HEK293 (cell line): Measurements from ENCODE around the gene GATAD2A.
A peak's percentile ranks its signal among the peaks of the same experiment; 100 is the strongest.

Experiments
- CTCF ChIA-PET: fragments of 350-600 bp; formaldehyde crosslinking; extraction: SDS; loops from one replicate; lab custom pipeline; 2021; ENCODE audit warnings: antibody characterized with exemption; lab: Yijun Ruan, JAX
- POLR2A ChIA-PET: fragments of 300-600 bp; formaldehyde crosslinking; extraction: SDS; loops from one replicate; lab custom pipeline; 2020; ENCODE audit warnings: antibody characterized with exemption, inconsistent platforms; lab: Yijun Ruan, JAX
- H3K27ac ChIP-seq: fragments of 200-500 bp; sonication (Bioruptor generic); 2 replicates; pipeline ENCODE4 v1.5.1; 2014; ENCODE audit warnings: low read depth, low read length, control low read depth, inconsistent platforms; ENCODE audit errors: extremely low read depth
- H3K36me3 ChIP-seq, 2 experiments: fragments of 200-500 bp in 1 of 2; sonication (Bioruptor generic) in 1 of 2; 1 replicate in 1 of 2; 2 replicates in 1 of 2; pipeline ENCODE4 v1.5.1; 2014 to 2017; ENCODE audit warnings: inconsistent platforms in 2 of 2, low read length in 2 of 2; ENCODE audit not compliant: control insufficient read depth in 2 of 2, insufficient read depth in 1 of 2
- H3K4me1 ChIP-seq: fragments of 200-500 bp; sonication (Bioruptor generic); 2 replicates; pipeline ENCODE4 v1.5.1; 2014; ENCODE audit warnings: mild to moderate bottlenecking, low read length, inconsistent platforms; ENCODE audit not compliant: control insufficient read depth, insufficient read depth
- H3K4me3 ChIP-seq: 2 replicates; pipeline ENCODE4 v1.5.1; 2011; ENCODE audit warnings: low read depth, mild to moderate bottlenecking, control low read depth, low read length, moderate library complexity
- H3K9me3 ChIP-seq: fragments of 200-500 bp; sonication (Bioruptor generic); 2 replicates; pipeline ENCODE4 v1.5.1; 2014; ENCODE audit warnings: low read depth, low read length, inconsistent platforms; ENCODE audit not compliant: control insufficient read depth, insufficient read depth
- AEBP2 ChIP-seq: fragments of 450-650 bp; formaldehyde crosslinking; IDR thresholded peaks from 2 replicates; pipeline ENCODE4 v1.5.1; 2016; ENCODE audit warnings: missing biosample characterization, missing genetic modification characterization, borderline replicate concordance
- EGR2 ChIP-seq: fragments of 450-650 bp; formaldehyde crosslinking; IDR thresholded peaks from 2 replicates; pipeline ENCODE4 v1.5.1; 2016; ENCODE audit warnings: low read depth, missing biosample characterization, missing genetic modification characterization
- HOXA7 ChIP-seq: sonication (generic); formaldehyde crosslinking; IDR thresholded peaks from 2 replicates; pipeline ENCODE4 v1.8.1; 2022; ENCODE audit warnings: missing genetic modification reagents, borderline replicate concordance
- HOXD13 ChIP-seq: sonication (generic); formaldehyde crosslinking; IDR thresholded peaks from 2 replicates; pipeline ENCODE4 v1.8.0; 2022; ENCODE audit warnings: missing genetic modification reagents, borderline replicate concordance
- KLF8 ChIP-seq: fragments of 450-650 bp; formaldehyde crosslinking; IDR thresholded peaks from 2 replicates; pipeline ENCODE4 v1.5.1; 2016; ENCODE audit warnings: missing biosample characterization, missing genetic modification characterization
- ZBTB48 ChIP-seq: fragments of 450-650 bp; formaldehyde crosslinking; IDR thresholded peaks from 2 replicates; pipeline ENCODE4 v1.5.1; 2016; ENCODE audit warnings: missing biosample characterization, missing genetic modification characterization
- ZNF221 ChIP-seq: fragments of 450-650 bp; formaldehyde crosslinking; IDR thresholded peaks from 2 replicates; pipeline ENCODE4 v1.5.1; 2017; ENCODE audit warnings: missing biosample characterization, missing genetic modification characterization, borderline replicate concordance
- ZNF248 ChIP-seq: fragments of 450-650 bp; formaldehyde crosslinking; IDR thresholded peaks from 2 replicates; pipeline ENCODE4 v1.5.1; 2017; ENCODE audit warnings: missing biosample characterization, missing genetic modification characterization
- ZNF274 ChIP-seq, 2 experiments: fragments of 200-500 bp in 1 of 2; fragments of 450-650 bp in 1 of 2; sonication (Bioruptor generic) in 1 of 2; formaldehyde crosslinking in 1 of 2; IDR thresholded peaks; 2 replicates each; pipeline versions ENCODE4 v1.5.1 to v1.6.1; 2014 to 2016; ENCODE audit warnings: borderline replicate concordance in 1 of 2, inconsistent platforms in 1 of 2, low read length in 1 of 2, missing biosample characterization in 1 of 2, missing genetic modification characterization in 1 of 2
- ZNF391 ChIP-seq: fragments of 450-650 bp; formaldehyde crosslinking; IDR thresholded peaks from 2 replicates; pipeline ENCODE4 v1.5.1; 2016; ENCODE audit warnings: low read depth, missing biosample characterization, missing genetic modification characterization, borderline replicate concordance
- ZNF404 ChIP-seq: fragments of 450-650 bp; formaldehyde crosslinking; IDR thresholded peaks from 2 replicates; pipeline ENCODE4 v1.5.1; 2017; ENCODE audit warnings: missing biosample characterization, missing genetic modification characterization
- ZNF518A ChIP-seq: fragments of 450-650 bp; formaldehyde crosslinking; conservative IDR thresholded peaks from 2 replicates; pipeline ENCODE4 v1.5.1; 2016; ENCODE audit warnings: low read depth, missing biosample characterization, missing genetic modification characterization
- ZNF544 ChIP-seq: fragments of 450-650 bp; formaldehyde crosslinking; IDR thresholded peaks from 2 replicates; pipeline ENCODE4 v1.5.0; 2017; ENCODE audit warnings: missing biosample characterization, missing genetic modification characterization
- ZNF558 ChIP-seq: fragments of 450-650 bp; formaldehyde crosslinking; IDR thresholded peaks from 2 replicates; pipeline ENCODE4 v1.5.1; 2016; ENCODE audit warnings: missing biosample characterization, missing genetic modification characterization
- ZNF610 ChIP-seq: fragments of 450-650 bp; formaldehyde crosslinking; IDR thresholded peaks from 2 replicates; pipeline ENCODE4 v1.5.1; 2016; ENCODE audit warnings: missing biosample characterization, missing genetic modification characterization, borderline replicate concordance
- ZNF654 ChIP-seq: fragments of 450-650 bp; formaldehyde crosslinking; IDR thresholded peaks from 2 replicates; pipeline ENCODE4 v1.5.1; 2016; ENCODE audit warnings: low read depth, missing biosample characterization, missing genetic modification characterization
- TF ChIP-seq, protein P1 (sequence below): fragments of 450-650 bp; formaldehyde crosslinking; IDR thresholded peaks from 2 replicates; pipeline ENCODE4 v1.5.1; 2016; ENCODE audit warnings: missing biosample characterization, missing genetic modification characterization
- TF ChIP-seq, protein P2 (sequence below): fragments of 450-650 bp; IDR thresholded peaks from 2 replicates; pipeline ENCODE4 v1.5.1; 2018; ENCODE audit warnings: missing biosample characterization, missing genetic modification characterization
- TF ChIP-seq, protein P3 (sequence below): fragments of 450-650 bp; formaldehyde crosslinking; IDR thresholded peaks from 2 replicates; pipeline ENCODE4 v1.5.1; 2017; ENCODE audit warnings: missing biosample characterization, missing genetic modification characterization

The GATAD2A gene

GRCh38 chr19:19366434-19367396, 38.8 kb upstream of the GATAD2A start:
- Histone ChIP-seq H3K27ac (peak overlapping the region; percentile 34; the same call in 1 of the 2 replicates), H3K4me1 (peaks cover 2% of the 10 kb centered on the region; the same call in 1 of the 2 replicates), H3K9me3 (no peaks in the 10 kb centered on the region), H3K4me3 (peak overlapping the region; percentile 14), H3K36me3 (no peaks in the 10 kb centered on the region)
- ChIA-PET POLR2A (interaction anchor here (0.6 to 1.6 kb wide), 4 partner anchors 11 to 366 kb away, joined by 3 to 5 read pairs (median 4); partner anchors contain the start of genes GATAD2A and ZNF14), CTCF (interaction anchor here (0.5 to 4.5 kb wide), 24 partner anchors 9 to 911 kb away, joined by 3 to 49 read pairs (median 4); partner anchors contain the start of genes GATAD2A, NDUFA13 and TSSK6)
- TF ChIP-seq ZNF404 (tag by site-specific recombination) (no peak), ZNF274 (IDR thresholded peaks at IDR 0.05; ENCODE audit: low read length) (no peak), ZNF274 (tag by site-specific recombination; IDR thresholded peaks at IDR 0.05; ENCODE audit: borderline replicate concordance) (no peak), ZNF610 (tag by site-specific recombination) (no peak), ZNF221 (tag by site-specific recombination) (no peak), ZNF248 (tag by site-specific recombination) (no peak), ZNF518A (tag by site-specific recombination) (peak; percentile 76), EGR2 (tag by site-specific recombination) (peak; percentile 29; the same call in 1 of the 2 replicates), AEBP2 (no peak), HOXA7 (CRISPR knock-in tag) (no peak), KLF8 (tag by site-specific recombination) (peak; percentile 25; the same call in 1 of the 2 replicates), HOXD13 (CRISPR knock-in tag) (no peak), ZNF654 (peak; percentile 67), ZNF558 (no peak), ZBTB48 (peak; percentile 86), ZNF544 (tag by site-specific recombination) (no peak), ZNF391 (tag by site-specific recombination) (no peak)
- TF ChIP-seq, protein P1, sequence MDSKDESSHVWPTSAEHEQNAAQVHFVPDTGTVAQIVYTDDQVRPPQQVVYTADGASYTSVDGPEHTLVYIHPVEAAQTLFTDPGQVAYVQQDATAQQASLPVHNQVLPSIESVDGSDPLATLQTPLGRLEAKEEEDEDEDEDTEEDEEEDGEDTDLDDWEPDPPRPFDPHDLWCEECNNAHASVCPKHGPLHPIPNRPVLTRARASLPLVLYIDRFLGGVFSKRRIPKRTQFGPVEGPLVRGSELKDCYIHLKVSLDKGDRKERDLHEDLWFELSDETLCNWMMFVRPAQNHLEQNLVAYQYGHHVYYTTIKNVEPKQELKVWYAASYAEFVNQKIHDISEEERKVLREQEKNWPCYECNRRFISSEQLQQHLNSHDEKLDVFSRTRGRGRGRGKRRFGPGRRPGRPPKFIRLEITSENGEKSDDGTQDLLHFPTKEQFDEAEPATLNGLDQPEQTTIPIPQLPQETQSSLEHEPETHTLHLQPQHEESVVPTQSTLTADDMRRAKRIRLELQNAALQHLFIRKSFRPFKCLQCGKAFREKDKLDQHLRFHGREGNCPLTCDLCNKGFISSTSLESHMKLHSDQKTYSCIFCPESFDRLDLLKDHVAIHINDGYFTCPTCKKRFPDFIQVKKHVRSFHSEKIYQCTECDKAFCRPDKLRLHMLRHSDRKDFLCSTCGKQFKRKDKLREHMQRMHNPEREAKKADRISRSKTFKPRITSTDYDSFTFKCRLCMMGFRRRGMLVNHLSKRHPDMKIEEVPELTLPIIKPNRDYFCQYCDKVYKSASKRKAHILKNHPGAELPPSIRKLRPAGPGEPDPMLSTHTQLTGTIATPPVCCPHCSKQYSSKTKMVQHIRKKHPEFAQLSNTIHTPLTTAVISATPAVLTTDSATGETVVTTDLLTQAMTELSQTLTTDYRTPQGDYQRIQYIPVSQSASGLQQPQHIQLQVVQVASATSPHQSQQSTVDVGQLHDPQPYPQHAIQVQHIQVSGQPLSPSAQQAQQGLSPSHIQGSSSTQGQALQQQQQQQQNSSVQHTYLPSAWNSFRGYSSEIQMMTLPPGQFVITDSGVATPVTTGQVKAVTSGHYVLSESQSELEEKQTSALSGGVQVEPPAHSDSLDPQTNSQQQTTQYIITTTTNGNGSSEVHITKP = peak; percentile 94
- TF ChIP-seq, protein P2, sequence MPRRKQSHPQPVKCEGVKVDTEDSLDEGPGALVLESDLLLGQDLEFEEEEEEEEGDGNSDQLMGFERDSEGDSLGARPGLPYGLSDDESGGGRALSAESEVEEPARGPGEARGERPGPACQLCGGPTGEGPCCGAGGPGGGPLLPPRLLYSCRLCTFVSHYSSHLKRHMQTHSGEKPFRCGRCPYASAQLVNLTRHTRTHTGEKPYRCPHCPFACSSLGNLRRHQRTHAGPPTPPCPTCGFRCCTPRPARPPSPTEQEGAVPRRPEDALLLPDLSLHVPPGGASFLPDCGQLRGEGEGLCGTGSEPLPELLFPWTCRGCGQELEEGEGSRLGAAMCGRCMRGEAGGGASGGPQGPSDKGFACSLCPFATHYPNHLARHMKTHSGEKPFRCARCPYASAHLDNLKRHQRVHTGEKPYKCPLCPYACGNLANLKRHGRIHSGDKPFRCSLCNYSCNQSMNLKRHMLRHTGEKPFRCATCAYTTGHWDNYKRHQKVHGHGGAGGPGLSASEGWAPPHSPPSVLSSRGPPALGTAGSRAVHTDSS (tag by site-specific recombination) = no peak
- TF ChIP-seq, protein P3, sequence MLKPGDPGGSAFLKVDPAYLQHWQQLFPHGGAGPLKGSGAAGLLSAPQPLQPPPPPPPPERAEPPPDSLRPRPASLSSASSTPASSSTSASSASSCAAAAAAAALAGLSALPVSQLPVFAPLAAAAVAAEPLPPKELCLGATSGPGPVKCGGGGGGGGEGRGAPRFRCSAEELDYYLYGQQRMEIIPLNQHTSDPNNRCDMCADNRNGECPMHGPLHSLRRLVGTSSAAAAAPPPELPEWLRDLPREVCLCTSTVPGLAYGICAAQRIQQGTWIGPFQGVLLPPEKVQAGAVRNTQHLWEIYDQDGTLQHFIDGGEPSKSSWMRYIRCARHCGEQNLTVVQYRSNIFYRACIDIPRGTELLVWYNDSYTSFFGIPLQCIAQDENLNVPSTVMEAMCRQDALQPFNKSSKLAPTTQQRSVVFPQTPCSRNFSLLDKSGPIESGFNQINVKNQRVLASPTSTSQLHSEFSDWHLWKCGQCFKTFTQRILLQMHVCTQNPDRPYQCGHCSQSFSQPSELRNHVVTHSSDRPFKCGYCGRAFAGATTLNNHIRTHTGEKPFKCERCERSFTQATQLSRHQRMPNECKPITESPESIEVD (tag by site-specific recombination) = no peak
